ENCODE measurements around the gene LYST. TPM values are rescaled to one million over a fixed set of nuclear protein-coding genes. Genes with fewer than 3 reads are reported as not detected.

LYST gene
- total RNA-seq, 1 donor, result 88.9 TPM

GRCh38 chr1:235860829-235861228 lies 5.9 kb downstream of the LYST start:
- DNase-seq (ENCODE audit: low read depth), result no peak
- TF ChIP-seq CTCF (IDR thresholded peaks at IDR 0.05; ENCODE audit: insufficient read depth, low read depth, low read length), result no peak
- H3K4me3 ChIP-seq (ENCODE audit: low read depth, low read length), result no peak overlapping the region

GRCh38 chr1:235859789-235860188 lies 6.9 kb downstream of the LYST start:
- H3K4me3 ChIP-seq (ENCODE audit: low read depth, low read length), result no peak overlapping the region
- no peak for TF ChIP-seq CTCF (IDR thresholded peaks at IDR 0.05; ENCODE audit: insufficient read depth, low read depth, low read length)
- no peak for DNase-seq (ENCODE audit: low read depth)

GRCh38 chr1:235858766-235859165 lies 7.9 kb downstream of the LYST start:
- DNase-seq (ENCODE audit: low read depth), result no peak
- TF ChIP-seq CTCF (IDR thresholded peaks at IDR 0.05; ENCODE audit: insufficient read depth, low read depth, low read length), result no peak
- no peak overlapping the region for H3K4me3 ChIP-seq (ENCODE audit: low read depth, low read length)

- no peak overlapping the region for H3K4me3 ChIP-seq (ENCODE audit: low read depth, low read length)
- no peak for DNase-seq (ENCODE audit: low read depth)
- TF ChIP-seq CTCF (IDR thresholded peaks at IDR 0.05; ENCODE audit: insufficient read depth, low read depth, low read length), result no peak
Measured at GRCh38 chr1:235857756-235858155, 8.9 kb downstream of the LYST start.

GRCh38 chr1:235855811-235856429 lies 10.8 kb downstream of the LYST start:
- no peak for DNase-seq (ENCODE audit: low read depth)
- no peak for TF ChIP-seq CTCF (IDR thresholded peaks at IDR 0.05; ENCODE audit: insufficient read depth, low read depth, low read length)
- no peak overlapping the region for H3K4me3 ChIP-seq (ENCODE audit: low read depth, low read length)

GRCh38 chr1:235854347-235854746 lies 12.4 kb downstream of the LYST start:
- no peak overlapping the region for H3K4me3 ChIP-seq (ENCODE audit: low read depth, low read length)
- DNase-seq (ENCODE audit: low read depth), result no peak
- TF ChIP-seq CTCF (IDR thresholded peaks at IDR 0.05; ENCODE audit: insufficient read depth, low read depth, low read length), result no peak

GRCh38 chr1:235853653-235854052 lies 13.1 kb downstream of the LYST start:
- no peak for TF ChIP-seq CTCF (IDR thresholded peaks at IDR 0.05; ENCODE audit: insufficient read depth, low read depth, low read length)
- no peak overlapping the region for H3K4me3 ChIP-seq (ENCODE audit: low read depth, low read length)
- no peak for DNase-seq (ENCODE audit: low read depth)

All from fibroblast of villous mesenchyme (primary cell).